Fibroblast of skin of left quadriceps (primary cell): ENCODE data around the gene ADGRL2.
A peak's percentile ranks its signal among the peaks of the same experiment; 100 is the strongest.
"Not testable (repeated sequence)": the region's sequence is repeated elsewhere in the genome, so short reads cannot be mapped to it uniquely, and the experiment has no call there.

Source experiments
- DNase-seq, 2 experiments: peaks; one replicate each; pipeline ENCODE4 v3.0.0-alpha.2; 2013; ENCODE audit warnings: low read depth in 2 of 2

ADGRL2 gene

DNA sequence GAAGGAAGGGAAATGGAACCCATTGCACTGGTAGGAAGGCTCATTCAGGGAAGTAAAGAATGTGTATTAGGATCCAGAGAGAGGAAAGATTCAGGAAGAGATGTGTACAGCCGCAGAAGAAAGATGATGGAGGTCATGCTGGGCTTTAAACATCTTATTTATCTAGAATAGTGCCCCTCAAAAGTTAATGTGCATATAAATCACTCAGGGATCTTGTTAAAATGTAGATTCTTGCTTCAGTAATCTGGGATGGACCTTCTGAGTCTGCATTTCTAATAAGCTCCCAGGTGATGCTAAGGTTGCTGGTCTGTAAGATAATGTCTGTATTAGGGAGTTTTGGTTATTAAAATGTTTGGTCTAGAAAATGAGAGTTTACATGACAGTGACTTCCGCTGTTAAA lies 46.3 kb downstream of the ADGRL2 start:
- DNase-seq = no peak

DNA sequence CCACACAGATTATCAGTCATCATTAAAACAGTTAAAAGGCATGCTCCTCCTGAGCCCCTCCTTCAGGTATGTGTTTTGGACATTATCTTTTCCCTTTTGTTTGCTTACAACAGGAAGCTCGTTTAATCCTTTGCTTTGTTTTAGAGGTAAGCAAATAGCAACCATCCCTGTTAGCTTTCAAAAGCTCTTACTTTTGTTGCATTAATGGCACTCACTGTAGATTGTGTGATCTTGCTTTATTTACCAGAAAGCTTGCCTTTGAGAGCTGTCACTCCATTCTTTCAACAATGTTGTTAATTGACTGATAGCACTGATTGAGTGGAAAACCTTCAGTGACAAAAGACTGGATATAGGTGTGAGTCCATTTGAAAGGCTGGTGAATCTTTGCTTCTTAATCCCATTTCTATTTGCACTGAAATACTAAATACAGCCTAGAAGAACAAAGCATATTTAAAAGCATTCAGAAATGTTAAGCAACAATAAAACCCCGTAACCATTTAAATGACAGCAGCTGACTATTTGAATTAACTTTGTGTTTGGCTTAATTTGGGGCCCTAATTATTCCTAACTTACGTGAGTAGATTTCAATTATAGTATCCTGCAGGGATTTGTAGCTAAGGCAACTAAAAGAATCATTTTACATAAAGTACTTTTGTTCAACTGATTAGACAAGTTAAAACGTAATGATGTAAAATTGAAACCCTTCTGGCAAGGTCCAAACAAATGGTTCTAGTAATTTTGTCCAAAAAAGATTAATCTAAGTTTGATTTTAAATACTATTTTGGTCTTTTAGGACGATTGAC lies 48.3 kb downstream of the ADGRL2 start:
- no peak for DNase-seq

DNA sequence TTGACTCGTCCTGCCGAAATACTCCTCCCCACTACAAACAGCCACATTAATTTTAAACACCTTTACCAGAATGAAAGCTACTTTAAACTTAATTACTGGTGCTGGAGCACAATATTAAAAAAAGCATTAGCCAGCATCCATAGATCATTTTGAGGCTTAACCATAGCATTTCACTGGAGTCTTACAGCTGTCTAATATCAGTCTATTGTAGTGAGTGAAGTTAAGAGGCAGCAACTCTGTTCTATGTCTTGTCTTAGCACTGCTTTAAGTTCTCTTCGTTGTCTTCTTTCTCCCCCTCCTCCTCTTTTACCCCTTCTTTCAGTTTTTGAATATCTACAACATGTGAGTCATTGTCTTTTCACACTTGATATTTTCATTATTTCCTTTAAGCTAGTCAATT lies 49.3 kb downstream of the ADGRL2 start:
- DNase-seq = no peak

DNA sequence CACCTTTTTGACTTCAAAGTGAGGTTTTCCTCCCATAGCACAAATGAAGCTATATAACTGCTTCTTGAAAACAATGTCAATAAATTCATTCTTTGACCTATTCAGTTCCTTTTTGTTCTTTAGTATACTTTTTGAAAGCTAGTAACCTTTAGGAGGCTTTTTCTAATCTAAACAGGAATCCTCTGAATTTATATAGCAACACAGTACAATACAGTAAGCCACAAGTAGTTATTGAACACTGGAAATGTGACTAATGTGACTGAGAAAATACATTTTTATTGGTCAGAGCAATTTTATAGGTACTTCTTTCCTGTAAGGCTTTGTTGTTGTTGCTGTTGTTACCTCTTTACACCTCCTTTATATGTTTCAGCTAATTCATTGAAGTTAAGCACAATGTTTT lies 49.8 kb downstream of the ADGRL2 start:
- DNase-seq = no peak

DNA sequence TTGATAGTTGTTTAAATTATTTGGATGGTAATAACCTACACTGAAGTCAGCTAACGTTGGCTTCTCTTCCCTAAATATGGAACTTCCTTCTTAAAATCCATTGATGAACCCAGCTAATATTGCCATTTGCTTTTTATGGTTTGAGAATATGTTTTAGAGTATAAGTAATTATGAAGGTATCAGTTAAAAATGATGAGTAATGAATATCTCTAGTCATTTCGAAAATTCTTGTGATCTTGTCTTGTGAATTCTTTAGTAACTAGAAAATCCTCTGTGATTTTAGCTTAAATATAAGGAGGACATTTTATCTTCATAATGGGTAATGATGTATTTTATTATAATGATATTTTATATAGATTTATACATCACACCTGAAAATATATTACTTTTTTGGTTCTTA lies 50.5 kb downstream of the ADGRL2 start:
- DNase-seq = no peak

DNA sequence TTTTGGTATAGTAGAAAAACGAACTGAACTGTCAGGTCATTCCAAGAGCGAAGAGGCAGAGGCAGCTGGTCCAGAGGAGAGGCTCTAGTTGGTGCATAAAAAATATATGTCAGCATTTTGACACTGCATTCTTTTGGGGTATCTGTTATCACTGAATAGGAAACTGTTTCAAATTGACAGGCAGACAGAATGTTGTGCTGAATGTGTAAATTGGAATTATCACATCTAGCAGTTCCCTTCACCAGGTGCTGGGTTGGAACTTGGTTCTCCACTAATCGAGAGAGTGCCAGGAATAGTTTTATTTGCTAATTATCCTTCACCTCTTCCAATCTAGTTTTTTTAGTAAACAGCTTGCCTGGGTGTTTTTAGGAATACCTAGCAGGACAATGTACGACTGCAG lies 52.2 kb downstream of the ADGRL2 start:
- no peak for DNase-seq

DNA sequence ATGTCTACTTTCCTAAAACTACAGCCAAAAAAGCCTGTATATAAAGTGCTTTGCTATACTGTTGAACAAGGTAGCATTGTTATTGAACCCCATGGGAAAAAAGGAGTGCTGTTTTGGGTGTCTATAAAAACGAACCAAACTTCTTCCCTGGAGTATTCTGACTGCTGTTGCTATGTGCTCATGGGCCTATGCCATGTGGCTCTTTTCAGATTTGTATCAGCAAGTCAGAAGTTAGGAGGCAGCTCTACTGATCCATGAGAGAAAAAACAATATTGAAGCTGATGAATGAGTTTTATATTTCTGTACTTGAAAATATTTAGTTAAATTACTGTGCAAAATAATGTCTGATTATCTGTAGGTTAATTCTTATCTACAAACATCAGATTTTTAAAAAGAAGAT lies 66.5 kb downstream of the ADGRL2 start:
- DNase-seq = no peak

DNA sequence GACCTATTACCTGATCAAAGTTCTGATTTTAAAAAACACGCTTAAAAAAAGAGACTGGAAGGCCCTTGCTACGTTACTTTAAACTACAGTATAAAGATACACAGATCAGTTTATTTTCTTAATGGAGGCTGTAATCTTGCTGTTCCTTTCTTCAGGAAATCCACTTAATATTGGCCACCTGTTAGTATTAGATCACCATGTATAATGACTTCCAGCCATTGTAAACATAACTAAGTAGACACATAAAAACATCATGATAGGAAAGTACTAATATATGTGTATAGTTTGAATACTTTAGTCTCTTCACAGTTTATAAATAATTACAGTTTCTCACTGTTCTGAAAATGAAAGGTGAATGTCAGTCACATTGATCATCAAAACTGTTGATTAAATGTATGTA lies 68.6 kb downstream of the ADGRL2 start:
- no peak for DNase-seq

DNA sequence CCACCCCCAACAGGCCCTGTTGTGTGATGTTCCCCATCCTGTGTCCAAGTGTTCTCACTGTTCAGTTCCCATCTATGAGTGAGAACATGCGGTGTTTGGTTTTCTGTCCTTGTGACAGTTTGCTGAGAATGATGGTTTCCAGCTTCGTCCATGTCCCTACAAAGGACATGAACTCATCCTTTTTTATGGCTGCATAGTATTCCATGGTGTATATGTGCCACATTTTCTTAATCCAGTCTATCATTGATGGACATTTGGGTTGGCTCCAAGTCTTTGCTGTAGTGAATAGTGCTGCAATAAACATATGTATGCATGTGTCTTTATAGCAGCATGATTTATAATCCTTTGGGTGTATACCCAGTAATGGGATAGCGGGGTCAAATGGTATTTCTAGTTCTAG lies 70.4 kb downstream of the ADGRL2 start:
- DNase-seq = not testable (repeated sequence)

DNA sequence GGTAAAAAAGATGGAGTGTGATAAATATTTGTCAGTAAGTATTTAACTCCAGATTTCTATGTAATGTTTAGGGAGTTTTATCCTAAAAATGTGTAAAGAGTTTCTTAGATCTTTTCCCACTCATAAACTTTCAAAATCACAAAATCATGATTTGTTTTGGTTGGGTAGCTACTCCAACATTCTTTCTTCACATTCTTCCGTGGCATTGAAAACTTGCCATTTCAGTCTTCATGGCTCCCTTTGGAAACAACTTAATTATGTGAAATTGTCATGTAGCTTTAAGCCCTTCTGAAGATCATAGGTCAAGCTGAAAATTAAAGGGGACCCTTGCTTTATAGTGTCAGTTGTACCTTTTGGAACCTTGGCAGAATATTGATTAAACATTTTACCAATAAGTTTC lies 73.2 kb downstream of the ADGRL2 start:
- no peak for DNase-seq

DNA sequence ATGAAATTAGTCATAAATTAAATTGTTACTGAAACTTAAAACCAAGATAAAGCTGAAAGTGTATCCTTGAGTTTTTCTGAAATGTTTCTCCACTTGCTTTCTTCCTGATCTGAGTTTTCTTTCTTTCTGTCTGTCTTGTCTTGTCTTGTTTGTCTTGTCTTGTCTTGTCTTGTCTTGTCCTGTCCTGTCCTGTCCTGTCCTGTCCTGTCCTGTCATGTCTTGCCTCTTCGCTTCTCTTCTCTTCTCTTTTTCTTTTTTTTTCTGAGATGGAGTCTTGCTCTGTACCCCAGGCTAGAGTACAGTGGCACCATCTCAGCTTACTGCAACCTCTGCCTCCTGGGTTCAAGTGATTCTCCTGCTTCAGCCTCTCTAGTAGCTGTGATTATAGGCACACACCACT lies 73.7 kb downstream of the ADGRL2 start:
- DNase-seq = no peak

DNA sequence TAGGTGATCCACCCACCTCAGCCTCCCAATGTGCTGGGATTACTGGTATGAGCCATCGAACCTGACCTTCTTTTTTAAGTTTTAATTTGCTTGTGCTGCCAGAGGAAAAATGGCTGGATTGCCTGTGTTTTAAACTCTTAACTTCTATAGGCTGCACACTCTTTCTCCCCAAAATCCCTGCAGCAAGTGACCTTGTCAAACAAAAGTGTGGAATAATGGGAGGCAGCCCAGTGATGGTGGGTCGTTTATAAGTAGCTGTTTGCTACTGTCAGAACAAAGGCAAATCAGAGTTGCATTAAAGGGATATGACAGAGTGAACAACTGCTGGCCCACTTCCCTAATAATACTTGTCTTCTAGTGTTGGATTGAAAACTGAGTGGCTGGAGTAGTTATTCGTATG lies 74.2 kb downstream of the ADGRL2 start:
- no peak for DNase-seq

DNA sequence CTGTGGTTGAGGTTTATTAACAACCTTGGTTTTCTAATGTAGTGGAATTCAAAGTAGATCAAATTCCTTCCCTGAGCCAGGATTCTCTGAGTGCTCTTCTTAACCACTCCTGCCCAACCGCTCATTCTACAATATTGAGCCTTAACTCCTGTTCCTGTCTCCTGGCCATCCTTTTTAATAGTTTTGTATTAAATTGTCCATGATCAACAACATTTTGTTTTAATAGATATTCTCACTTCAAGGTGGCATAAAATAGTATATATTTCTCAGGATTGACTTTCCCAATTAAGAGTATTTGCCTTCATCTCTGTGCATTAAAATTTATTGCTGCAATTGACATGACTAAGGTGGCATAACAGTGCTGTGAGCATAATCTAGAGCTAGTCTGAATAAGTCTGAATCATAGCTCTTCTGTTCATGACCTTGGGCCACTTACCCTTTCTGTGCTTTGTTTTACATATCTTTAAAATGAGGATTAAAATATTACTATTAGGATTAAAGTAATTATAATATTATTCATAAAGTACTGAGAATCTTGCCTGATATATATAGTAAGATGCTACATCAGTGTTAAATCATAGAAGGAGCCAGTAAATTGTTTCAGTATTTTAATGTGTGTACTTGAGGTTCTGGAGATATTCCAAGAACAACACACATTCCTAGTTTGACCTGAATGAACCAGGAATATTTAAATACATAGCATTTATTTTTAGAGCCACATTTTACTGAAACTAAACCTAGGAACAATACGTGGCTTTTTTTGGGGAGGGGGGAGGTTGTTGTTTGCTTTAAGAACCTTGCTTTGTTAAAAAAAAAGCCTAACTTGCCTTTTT lies 76.4 kb downstream of the ADGRL2 start:
- DNase-seq = peak; percentile 29 to 32

DNA sequence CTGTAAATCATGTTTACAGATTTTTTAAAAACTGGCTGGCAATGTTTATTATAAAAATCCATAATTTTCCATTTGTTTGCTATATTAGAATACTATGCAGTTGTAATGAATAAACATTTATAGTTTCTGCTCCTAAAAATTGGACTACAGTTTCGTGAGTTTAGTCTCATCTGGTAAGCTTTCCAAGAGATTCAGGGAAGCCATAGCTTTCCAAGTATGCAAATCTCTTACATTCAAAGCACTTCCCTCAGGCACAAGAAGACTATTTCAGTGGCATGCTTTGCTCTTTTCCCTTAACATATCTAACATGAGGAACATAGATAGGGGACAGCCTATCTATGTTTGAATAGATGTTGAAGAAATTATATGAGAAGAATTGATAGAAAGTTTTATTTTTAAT lies 77.2 kb downstream of the ADGRL2 start:
- no peak for DNase-seq

DNA sequence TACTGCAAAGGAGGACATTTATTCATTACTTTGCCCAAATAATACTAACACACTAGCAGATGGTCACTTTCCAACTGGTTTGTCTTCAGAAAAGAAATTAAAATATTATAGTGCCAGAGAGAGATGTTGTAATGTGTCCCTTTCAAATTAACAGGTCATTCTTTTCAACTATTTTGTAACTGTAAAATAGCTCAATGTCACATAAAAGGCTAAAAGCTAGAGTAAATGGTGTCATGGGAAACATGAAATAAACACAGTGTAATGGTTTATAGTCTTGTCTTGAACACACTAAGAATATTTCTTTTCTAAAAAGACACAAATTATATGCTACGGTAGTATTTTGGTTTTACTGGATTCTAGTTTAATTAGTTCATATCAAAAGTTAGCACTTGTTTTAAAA lies 77.8 kb downstream of the ADGRL2 start:
- DNase-seq = no peak

DNA sequence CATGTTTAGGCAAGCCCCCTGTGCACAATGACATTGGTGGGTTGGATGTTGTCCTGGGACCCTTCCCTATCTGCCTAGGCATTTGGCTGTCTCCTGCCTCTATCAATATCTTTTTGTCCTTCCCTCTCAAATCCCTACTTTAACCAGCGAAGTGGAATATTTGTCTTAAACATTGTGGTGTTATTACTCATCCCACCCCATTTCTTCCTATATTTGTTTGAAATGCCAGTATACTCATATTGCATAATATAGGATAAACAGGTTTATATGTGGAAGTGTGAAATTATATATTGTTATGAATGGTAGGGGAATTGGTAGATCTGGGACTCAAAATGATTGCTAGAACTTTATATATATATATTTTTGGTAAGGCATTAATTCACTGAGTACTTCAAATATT lies 80.0 kb downstream of the ADGRL2 start:
- no peak for DNase-seq

DNA sequence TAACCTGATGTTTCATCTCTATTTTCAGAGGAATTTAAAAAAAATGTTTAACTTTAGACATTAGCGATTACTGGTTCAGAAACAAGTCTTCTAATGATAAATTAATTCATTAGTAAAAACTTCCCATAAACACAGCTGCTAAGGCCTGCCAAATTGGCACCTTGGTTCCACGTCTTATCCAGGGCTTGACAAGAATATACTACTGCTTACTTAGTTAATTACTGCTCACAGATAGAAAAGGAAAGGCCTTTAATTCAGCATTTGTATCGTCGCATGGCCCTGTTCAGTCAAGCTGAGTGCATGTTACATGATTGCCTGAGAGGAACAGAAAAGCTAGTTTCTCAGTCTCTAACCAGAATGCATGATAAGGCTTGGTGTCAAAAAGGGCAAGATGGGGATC lies 84.6 kb downstream of the ADGRL2 start:
- no peak for DNase-seq

DNA sequence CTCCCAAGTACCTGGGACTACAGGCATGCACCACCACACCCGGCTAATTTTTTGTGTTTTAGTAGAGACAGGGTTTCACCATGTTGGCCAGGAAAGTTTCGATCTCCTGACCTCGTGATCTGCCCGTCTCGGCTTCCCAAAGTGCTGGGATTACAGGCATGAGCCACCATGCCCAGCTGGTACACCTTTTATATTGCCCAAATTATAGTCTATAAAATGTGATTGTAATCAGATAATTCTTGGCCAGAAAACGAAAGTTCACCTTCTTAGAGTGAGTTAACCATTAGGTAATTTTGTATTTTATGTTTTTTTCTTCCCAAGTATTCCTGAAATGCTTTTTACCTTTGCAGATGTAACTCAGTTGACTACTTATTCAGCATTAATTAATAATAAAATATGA lies 85.6 kb downstream of the ADGRL2 start:
- DNase-seq = not testable (repeated sequence)

DNA sequence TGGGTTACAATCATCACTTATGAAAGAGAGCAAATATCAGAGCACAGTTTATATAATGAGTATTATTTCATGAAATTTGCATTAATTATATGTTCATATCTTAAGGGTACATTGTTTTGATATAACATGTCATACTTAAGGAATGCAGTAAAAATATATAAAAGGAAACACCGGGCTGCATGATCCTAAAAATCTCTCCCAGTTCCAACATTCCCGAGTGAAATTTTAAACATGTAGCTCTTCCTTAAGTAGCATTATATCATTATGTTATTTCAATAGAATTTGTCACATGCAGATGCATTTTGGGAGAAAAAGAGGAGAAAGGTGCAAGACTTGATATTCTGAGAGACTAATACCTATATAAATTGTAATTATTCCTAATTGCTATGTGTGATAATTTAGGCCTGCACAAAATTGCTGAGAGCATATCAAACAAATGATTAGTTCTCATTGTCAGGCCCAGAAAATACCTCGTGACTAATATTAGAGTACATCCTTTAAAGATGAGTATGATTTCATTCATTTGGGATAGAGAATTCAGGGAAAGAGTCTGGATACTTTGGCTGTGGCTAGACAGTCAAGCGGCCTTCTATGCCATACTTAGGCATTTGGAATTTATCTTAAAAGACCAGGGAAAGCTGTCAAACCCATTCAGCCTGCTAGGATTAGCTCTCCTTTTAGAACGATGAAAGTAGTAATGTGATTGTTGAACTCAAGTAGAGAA lies 86.8 kb downstream of the ADGRL2 start:
- no peak for DNase-seq

DNA sequence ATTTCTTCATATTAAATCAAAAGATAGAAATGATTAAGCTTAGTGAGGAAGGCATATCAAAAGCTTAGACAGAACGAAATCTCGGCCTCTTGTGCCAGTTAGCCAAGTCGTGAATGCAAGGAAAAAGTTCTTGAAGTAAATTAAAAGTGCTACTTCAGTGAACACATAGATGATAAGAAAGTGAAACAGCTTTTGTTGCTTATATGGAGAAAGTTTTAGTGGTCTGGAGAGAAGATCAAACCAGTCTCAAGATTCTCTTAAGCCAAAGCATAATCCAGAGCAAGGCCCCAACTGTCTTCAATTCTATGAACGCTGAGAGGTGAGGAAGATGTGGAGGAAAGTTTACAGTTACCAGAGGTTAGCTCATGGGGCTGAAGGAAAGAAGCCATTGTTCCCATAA lies 88.4 kb downstream of the ADGRL2 start:
- no peak for DNase-seq

DNA sequence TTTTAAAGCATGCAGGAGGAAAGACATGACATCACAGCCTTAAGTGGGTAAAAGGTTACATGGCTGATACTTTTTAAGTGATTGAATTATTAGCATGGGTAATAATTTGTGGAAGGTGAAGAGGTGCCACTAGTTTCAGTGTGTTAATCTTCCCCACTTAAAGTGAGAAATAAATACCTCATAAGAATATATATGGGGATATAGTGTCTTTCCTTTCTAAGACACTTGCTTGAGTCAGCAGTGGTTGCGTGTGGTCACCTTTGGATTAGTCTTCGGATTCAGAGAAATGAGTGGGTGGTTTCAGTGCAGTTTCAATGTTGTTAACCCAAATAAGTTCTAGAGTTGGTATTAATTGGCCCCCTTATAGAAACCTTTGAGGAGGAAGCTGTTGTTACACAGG lies 94.1 kb downstream of the ADGRL2 start:
- DNase-seq = no peak

DNA sequence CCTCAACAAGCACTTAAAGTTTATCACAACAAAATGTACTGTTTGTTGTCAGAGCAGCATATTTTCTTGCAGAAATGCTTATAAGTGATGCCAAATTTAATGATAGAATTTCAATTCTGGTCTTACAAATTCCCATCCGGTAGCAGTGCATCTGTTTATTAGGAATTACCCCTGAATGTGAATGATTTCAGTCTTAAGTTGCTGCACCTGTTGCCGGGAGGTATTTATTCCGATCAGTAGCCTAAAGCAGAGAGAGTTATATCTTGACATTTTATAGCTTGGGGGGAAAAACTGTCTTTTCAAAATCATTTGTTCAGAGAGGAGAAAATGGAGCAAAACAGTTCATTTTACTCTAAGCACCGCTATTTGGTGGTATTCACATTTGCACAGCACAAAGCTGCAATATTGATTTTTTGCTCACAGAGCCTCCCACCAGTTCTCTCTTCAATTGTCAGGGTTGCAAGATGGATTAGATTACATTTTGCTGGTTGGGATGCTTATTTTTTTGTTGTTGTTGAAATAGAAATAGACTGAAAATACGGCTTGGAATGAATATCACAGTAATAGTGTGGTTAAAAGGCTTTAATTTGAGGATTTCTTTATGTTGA lies 98.6 kb downstream of the ADGRL2 start:
- DNase-seq = no peak
